Right atrium auricular region (tissue), 2 donors: ENCODE results near the gene TECPR1. TPM values are rescaled to one million over a fixed set of nuclear protein-coding genes. Genes with fewer than 3 reads are reported as not detected.
"Not testable (repeated sequence)": the region's sequence is repeated elsewhere in the genome, so short reads cannot be mapped to it uniquely, and the experiment has no call there.

ENCODE experiments used
- DNase-seq: peaks from one replicate; pipeline ENCODE4 v3.0.0-alpha.2; 2019; ENCODE audit warnings: low spot score
- H3K27ac ChIP-seq, 2 donors: fragments of 200-600 bp; sonication (generic); 1 replicate in 1 of 2; 2 replicates in 1 of 2; pipeline ENCODE4 v1.5.1; 2016 to 2019
- H3K27me3 ChIP-seq, 2 donors: fragments of 200-600 bp; sonication (generic); one replicate each; pipeline versions ENCODE4 v1.5.1 to v1.6.0; 2017 to 2019
- H3K36me3 ChIP-seq: fragments of 200-600 bp; sonication (generic); one replicate; pipeline ENCODE4 v1.5.1; 2016
- H3K4me1 ChIP-seq, 2 donors: fragments of 200-600 bp; sonication (generic); one replicate each; pipeline versions ENCODE4 v1.5.1 to v1.6.0; 2017 to 2019
- H3K4me3 ChIP-seq, 2 donors: fragments of 200-600 bp; sonication (generic); 1 replicate in 1 of 2; 2 replicates in 1 of 2; pipeline ENCODE4 v1.5.1; 2017 to 2019; ENCODE audit warnings: mild to moderate bottlenecking in 1 of 2, moderate library complexity in 1 of 2
- H3K9me3 ChIP-seq, 2 donors: fragments of 200-600 bp; sonication (generic); one replicate each; pipeline ENCODE4 v1.5.1; 2019
- CTCF ChIP-seq, 2 donors: fragments of 200-600 bp; sonication (generic); IDR thresholded peaks; one replicate each; pipeline ENCODE4 v1.5.1; 2019; ENCODE audit warnings: antibody characterized with exemption in 2 of 2
- total RNA-seq, 2 donors: library from RNA; depleted of rRNA; stranded (reverse); fragments of >200 nt; gene quantifications; one replicate each; pipeline ENCODE4 v1.1.0, GENCODE V29; 2016

Gene TECPR1
- total RNA-seq, 2 donors from 2014 or later = 11.5 to 13.9 TPM

GRCh38 chr7:98222533-98223195 is 29.4 kb downstream of the TECPR1 start:
- DNase-seq = no peak

DNA sequence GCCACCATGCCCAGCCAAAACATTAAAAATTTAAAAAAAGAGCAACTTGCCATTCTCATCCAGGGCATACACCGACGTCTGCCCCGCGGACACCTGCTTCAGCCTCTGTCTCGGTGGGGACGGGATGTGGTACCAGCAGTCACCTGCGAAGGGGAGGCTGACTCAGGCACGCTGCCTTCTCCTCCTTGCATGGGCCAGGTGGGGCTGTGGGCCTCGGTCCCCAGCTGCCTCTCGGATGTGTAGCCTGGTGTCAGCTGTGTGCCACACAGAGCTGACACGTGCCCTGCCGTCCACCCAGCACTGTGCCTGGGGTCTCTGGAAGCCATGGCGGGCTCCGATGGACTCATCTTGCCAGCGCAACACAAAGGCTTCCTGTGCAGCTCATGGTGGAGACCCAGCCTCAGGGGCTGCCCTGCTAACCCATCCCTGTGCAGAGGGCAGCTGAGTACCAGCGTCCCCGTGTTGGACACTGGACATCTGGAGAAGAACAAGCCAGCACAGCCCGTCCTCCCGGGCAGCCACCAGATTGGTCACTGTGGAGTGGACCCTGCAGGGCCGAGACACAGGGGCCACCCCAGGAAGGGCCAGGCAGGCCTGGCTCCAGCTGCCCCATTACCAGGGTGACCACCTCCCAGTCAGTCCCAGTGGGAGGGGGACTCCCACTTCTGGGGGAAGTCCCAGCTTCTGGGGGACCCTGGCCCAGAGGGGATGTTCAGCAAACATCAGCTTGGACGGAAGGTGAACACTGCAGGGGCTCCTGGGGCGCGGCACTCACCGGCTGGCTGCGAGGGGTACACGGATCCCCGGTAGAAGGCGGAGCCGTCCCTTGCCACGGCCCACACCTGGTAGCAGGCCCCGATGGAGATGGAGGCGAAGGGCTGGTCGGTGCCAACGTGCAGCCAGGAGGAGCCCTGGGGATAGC is 30.2 kb downstream of the TECPR1 start:
- Histone ChIP-seq H3K9me3 (no peaks in the 10 kb centered on the region), H3K27ac (no peak overlapping the region), H3K36me3 (peaks cover 14% of the 10 kb centered on the region), H3K27me3 (no peaks in the 10 kb centered on the region), H3K4me3 (no peak overlapping the region), H3K4me1 (no peaks in the 10 kb centered on the region)
- DNase-seq = no peak
- no peak for TF ChIP-seq CTCF (IDR thresholded peaks at IDR 0.05)

More at GRCh38 chr7:98222533-98223195, 29.4 kb downstream of the TECPR1 start:
- no peak for TF ChIP-seq CTCF (IDR thresholded peaks at IDR 0.05)
- Histone ChIP-seq H3K27ac (no peak overlapping the region), H3K9me3 (no peaks in the 10 kb centered on the region), H3K27me3 (no peaks in the 10 kb centered on the region), H3K4me3 (no peak overlapping the region), H3K4me1 (no peaks in the 10 kb centered on the region), H3K36me3 (peaks cover 14% of the 10 kb centered on the region)

GRCh38 chr7:98219382-98219781 is 32.6 kb downstream of the TECPR1 start:
- H3K4me3 ChIP-seq, H3K27ac ChIP-seq, DNase-seq, H3K27me3 ChIP-seq, H3K4me1 ChIP-seq, H3K9me3 ChIP-seq: not testable (repeated sequence)
- H3K36me3 ChIP-seq = peaks cover 14% of the 10 kb centered on the region

DNA sequence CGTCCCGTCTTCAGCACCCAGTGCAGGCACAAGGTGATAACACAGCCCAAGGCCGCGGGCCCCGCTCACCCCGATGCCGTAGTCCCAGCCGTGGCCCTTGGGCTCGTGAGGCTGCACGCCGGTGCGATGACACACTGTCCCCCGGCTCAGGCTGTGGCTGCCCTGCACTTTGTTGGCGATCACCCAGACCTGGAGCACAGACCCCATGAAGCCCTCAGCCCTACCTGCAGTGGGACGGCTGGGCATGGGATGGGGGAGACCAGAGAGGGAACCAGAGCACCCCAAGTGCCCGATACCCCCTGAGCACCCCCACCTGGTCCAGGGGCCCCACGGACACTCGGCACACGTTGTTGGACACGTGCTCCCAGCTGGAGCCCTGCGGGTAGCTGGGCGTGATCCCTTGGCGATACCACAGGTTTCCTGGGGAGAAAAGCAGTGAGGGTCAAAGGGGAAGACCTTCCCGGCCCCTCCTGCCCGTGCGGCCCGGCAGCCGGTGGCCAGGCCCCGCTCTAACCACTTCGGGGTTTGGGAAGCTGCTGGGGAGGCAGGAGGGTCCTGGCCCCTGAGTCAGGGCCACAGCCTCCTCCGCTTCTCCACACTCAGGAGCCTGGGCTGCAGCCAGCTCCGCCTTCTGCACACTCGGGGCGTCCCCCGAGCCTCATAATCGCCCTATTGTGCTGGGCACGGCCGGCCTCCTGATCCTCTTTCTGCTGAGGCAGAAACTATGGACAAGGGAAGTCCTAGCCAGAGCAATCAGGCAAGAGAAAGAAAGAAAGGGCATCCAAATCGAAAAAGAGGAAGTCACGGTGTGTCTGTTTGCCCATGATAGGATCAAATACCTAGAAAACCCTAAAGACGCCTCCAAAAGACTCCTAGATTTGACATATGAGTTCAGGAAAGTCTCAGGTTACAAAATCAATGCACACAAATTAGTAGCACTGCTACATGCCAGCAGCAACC is 34.1 kb downstream of the TECPR1 start:
- TF ChIP-seq CTCF (IDR thresholded peaks at IDR 0.05) = no peak
- Histone ChIP-seq H3K4me1 (no peaks in the 10 kb centered on the region), H3K4me3 (no peak overlapping the region), H3K9me3 (no peaks in the 10 kb centered on the region), H3K36me3 (peaks cover 14% of the 10 kb centered on the region), H3K27me3 (no peaks in the 10 kb centered on the region), H3K27ac (no peak overlapping the region)
- no peak for DNase-seq

GRCh38 chr7:98216941-98217622 is 35.0 kb downstream of the TECPR1 start:
- Histone ChIP-seq H3K27me3 (no peaks in the 10 kb centered on the region), H3K9me3 (no peaks in the 10 kb centered on the region), H3K27ac (no peak overlapping the region), H3K4me3 (no peak overlapping the region), H3K36me3 (peaks cover 8% of the 10 kb centered on the region), H3K4me1 (no peaks in the 10 kb centered on the region)
- no peak for DNase-seq
- no peak for TF ChIP-seq CTCF (IDR thresholded peaks at IDR 0.05)
